Measurements from ENCODE around the gene OMP.

OMP gene

GRCh38 chr11:77118086-77118485 lies 15.4 kb downstream of the OMP start:
- Histone ChIP-seq H3K9me3 (ENCODE audit: control insufficient read depth in 2 of 2, low read length in 2 of 2) (no peaks in the 10 kb centered on the region), H3K36me3 (ENCODE audit: control insufficient read depth in 2 of 2, insufficient read depth in 2 of 2, low read length in 2 of 2) (peaks cover 2 to 13% of the 10 kb centered on the region in 2 donors)

GRCh38 chr11:77118971-77119370 lies 16.3 kb downstream of the OMP start:
- H3K4me3 ChIP-seq (ENCODE audit: low read length in 2 of 2): no peak overlapping the region
- no peak overlapping the region for H3K9ac ChIP-seq (ENCODE audit: low read length in 2 of 2)
- H3K27ac ChIP-seq (ENCODE audit: low read length): no peak overlapping the region
- no peaks in the 10 kb centered on the region for H3K27me3 ChIP-seq (ENCODE audit: control insufficient read depth in 1 of 2, insufficient read depth in 2 of 2, low read length in 2 of 2)
- no peaks in the 10 kb centered on the region for H3K9me3 ChIP-seq (ENCODE audit: control insufficient read depth in 2 of 2, low read length in 2 of 2)
- peaks cover 2 to 17% of the 10 kb centered on the region in 2 donors for H3K36me3 ChIP-seq (ENCODE audit: control insufficient read depth in 2 of 2, insufficient read depth in 2 of 2, low read length in 2 of 2)
- H3K4me1 ChIP-seq (ENCODE audit: control insufficient read depth, insufficient read depth, low read length): no peaks in the 10 kb centered on the region

More at GRCh38 chr11:77118086-77118485, 15.4 kb downstream of the OMP start:
- H3K9ac ChIP-seq (ENCODE audit: low read length in 2 of 2): no peak overlapping the region
- no peaks in the 10 kb centered on the region for H3K27me3 ChIP-seq (ENCODE audit: control insufficient read depth in 1 of 2, insufficient read depth in 2 of 2, low read length in 2 of 2)
- no peaks in the 10 kb centered on the region for H3K4me1 ChIP-seq (ENCODE audit: control insufficient read depth, insufficient read depth, low read length)
- H3K4me3 ChIP-seq (ENCODE audit: low read length in 2 of 2): no peak overlapping the region
- no peak overlapping the region for H3K27ac ChIP-seq (ENCODE audit: low read length)

GRCh38 chr11:77119531-77119936 lies 16.9 kb downstream of the OMP start:
- H3K4me1 ChIP-seq (ENCODE audit: control insufficient read depth, insufficient read depth, low read length): no peaks in the 10 kb centered on the region
- no peaks in the 10 kb centered on the region for H3K27me3 ChIP-seq (ENCODE audit: control insufficient read depth in 1 of 2, insufficient read depth in 2 of 2, low read length in 2 of 2)
- no peak overlapping the region for H3K4me3 ChIP-seq (ENCODE audit: low read length in 2 of 2)
- H3K9ac ChIP-seq (ENCODE audit: low read length in 2 of 2): no peak overlapping the region
- H3K36me3 ChIP-seq (ENCODE audit: control insufficient read depth in 2 of 2, insufficient read depth in 2 of 2, low read length in 2 of 2): peaks cover 2 to 20% of the 10 kb centered on the region in 2 donors
- no peak overlapping the region for H3K27ac ChIP-seq (ENCODE audit: low read length)
- H3K9me3 ChIP-seq (ENCODE audit: control insufficient read depth in 2 of 2, low read length in 2 of 2): no peaks in the 10 kb centered on the region

- no peak overlapping the region for H3K27ac ChIP-seq (ENCODE audit: low read length)
- no peak overlapping the region for H3K4me3 ChIP-seq (ENCODE audit: low read length in 2 of 2)
- no peaks in the 10 kb centered on the region for H3K27me3 ChIP-seq (ENCODE audit: control insufficient read depth in 1 of 2, insufficient read depth in 2 of 2, low read length in 2 of 2)
- H3K9me3 ChIP-seq (ENCODE audit: control insufficient read depth in 2 of 2, low read length in 2 of 2): no peaks in the 10 kb centered on the region
- peaks cover 2 to 20% of the 10 kb centered on the region in 2 donors for H3K36me3 ChIP-seq (ENCODE audit: control insufficient read depth in 2 of 2, insufficient read depth in 2 of 2, low read length in 2 of 2)
- H3K4me1 ChIP-seq (ENCODE audit: control insufficient read depth, insufficient read depth, low read length): no peaks in the 10 kb centered on the region
- H3K9ac ChIP-seq (ENCODE audit: low read length in 2 of 2): no peak overlapping the region
Observed at GRCh38 chr11:77120571-77120970, 17.9 kb downstream of the OMP start.

- Histone ChIP-seq H3K36me3 (ENCODE audit: control insufficient read depth in 2 of 2, insufficient read depth in 2 of 2, low read length in 2 of 2) (peaks cover 2 to 20% of the 10 kb centered on the region in 2 donors), H3K4me3 (ENCODE audit: low read length in 2 of 2) (no peak overlapping the region), H3K27me3 (ENCODE audit: control insufficient read depth in 1 of 2, insufficient read depth in 2 of 2, low read length in 2 of 2) (no peaks in the 10 kb centered on the region), H3K4me1 (ENCODE audit: control insufficient read depth, insufficient read depth, low read length) (no peaks in the 10 kb centered on the region), H3K9me3 (ENCODE audit: control insufficient read depth in 2 of 2, low read length in 2 of 2) (no peaks in the 10 kb centered on the region), H3K9ac (ENCODE audit: low read length in 2 of 2) (no peak overlapping the region), H3K27ac (ENCODE audit: low read length) (no peak overlapping the region)
Observed at GRCh38 chr11:77121096-77121640, 18.5 kb downstream of the OMP start.

- Histone ChIP-seq H3K27ac (ENCODE audit: low read length) (no peak overlapping the region), H3K9ac (ENCODE audit: low read length in 2 of 2) (no peak overlapping the region), H3K36me3 (ENCODE audit: control insufficient read depth in 2 of 2, insufficient read depth in 2 of 2, low read length in 2 of 2) (peaks cover 2 to 20% of the 10 kb centered on the region in 2 donors), H3K4me1 (ENCODE audit: control insufficient read depth, insufficient read depth, low read length) (peaks cover 6% of the 10 kb centered on the region), H3K4me3 (ENCODE audit: low read length in 2 of 2) (no peak overlapping the region), H3K27me3 (ENCODE audit: control insufficient read depth in 1 of 2, insufficient read depth in 2 of 2, low read length in 2 of 2) (peaks cover 0 to 3% of the 10 kb centered on the region in 2 donors), H3K9me3 (ENCODE audit: control insufficient read depth in 2 of 2, low read length in 2 of 2) (no peaks in the 10 kb centered on the region)
Observed at GRCh38 chr11:77121876-77122575, 19.4 kb downstream of the OMP start.

GRCh38 chr11:77122576-77123212 lies 20.1 kb downstream of the OMP start:
- no peak overlapping the region for H3K9ac ChIP-seq (ENCODE audit: low read length in 2 of 2)
- no peak overlapping the region for H3K27ac ChIP-seq (ENCODE audit: low read length)
- H3K4me1 ChIP-seq (ENCODE audit: control insufficient read depth, insufficient read depth, low read length): peaks cover 13% of the 10 kb centered on the region
- H3K27me3 ChIP-seq (ENCODE audit: control insufficient read depth in 1 of 2, insufficient read depth in 2 of 2, low read length in 2 of 2): peaks cover 0 to 7% of the 10 kb centered on the region in 2 donors
- H3K4me3 ChIP-seq (ENCODE audit: low read length in 2 of 2): no peak overlapping the region
- peaks cover 2 to 20% of the 10 kb centered on the region in 2 donors for H3K36me3 ChIP-seq (ENCODE audit: control insufficient read depth in 2 of 2, insufficient read depth in 2 of 2, low read length in 2 of 2)
- H3K9me3 ChIP-seq (ENCODE audit: control insufficient read depth in 2 of 2, low read length in 2 of 2): no peaks in the 10 kb centered on the region

- Histone ChIP-seq H3K9ac (ENCODE audit: low read length in 2 of 2) (no peak overlapping the region), H3K27ac (ENCODE audit: low read length) (no peak overlapping the region), H3K4me1 (ENCODE audit: control insufficient read depth, insufficient read depth, low read length) (peaks cover 18% of the 10 kb centered on the region), H3K36me3 (ENCODE audit: control insufficient read depth in 2 of 2, insufficient read depth in 2 of 2, low read length in 2 of 2) (peaks cover 2 to 20% of the 10 kb centered on the region in 2 donors), H3K9me3 (ENCODE audit: control insufficient read depth in 2 of 2, low read length in 2 of 2) (no peaks in the 10 kb centered on the region), H3K27me3 (ENCODE audit: control insufficient read depth in 1 of 2, insufficient read depth in 2 of 2, low read length in 2 of 2) (peaks cover 0 to 7% of the 10 kb centered on the region in 2 donors), H3K4me3 (ENCODE audit: low read length in 2 of 2) (no peak overlapping the region)
Observed at GRCh38 chr11:77123591-77123990, 21.0 kb downstream of the OMP start.

GRCh38 chr11:77124041-77124440 lies 21.4 kb downstream of the OMP start:
- H3K36me3 ChIP-seq (ENCODE audit: control insufficient read depth in 2 of 2, insufficient read depth in 2 of 2, low read length in 2 of 2): peaks cover 2 to 20% of the 10 kb centered on the region in 2 donors
- no peak overlapping the region for H3K9ac ChIP-seq (ENCODE audit: low read length in 2 of 2)

GRCh38 chr11:77124488-77124887 lies 21.8 kb downstream of the OMP start:
- Histone ChIP-seq H3K9ac (ENCODE audit: low read length in 2 of 2) (no peak overlapping the region), H3K9me3 (ENCODE audit: control insufficient read depth in 2 of 2, low read length in 2 of 2) (no peaks in the 10 kb centered on the region), H3K4me1 (ENCODE audit: control insufficient read depth, insufficient read depth, low read length) (peaks cover 18% of the 10 kb centered on the region), H3K27ac (ENCODE audit: low read length) (no peak overlapping the region), H3K27me3 (ENCODE audit: control insufficient read depth in 1 of 2, insufficient read depth in 2 of 2, low read length in 2 of 2) (peaks cover 0 to 7% of the 10 kb centered on the region in 2 donors), H3K4me3 (ENCODE audit: low read length in 2 of 2) (no peak overlapping the region), H3K36me3 (ENCODE audit: control insufficient read depth in 2 of 2, insufficient read depth in 2 of 2, low read length in 2 of 2) (peaks cover 2 to 20% of the 10 kb centered on the region in 2 donors)

More at GRCh38 chr11:77124041-77124440, 21.4 kb downstream of the OMP start:
- H3K9me3 ChIP-seq (ENCODE audit: control insufficient read depth in 2 of 2, low read length in 2 of 2): no peaks in the 10 kb centered on the region
- H3K27ac ChIP-seq (ENCODE audit: low read length): no peak overlapping the region
- H3K4me1 ChIP-seq (ENCODE audit: control insufficient read depth, insufficient read depth, low read length): peaks cover 18% of the 10 kb centered on the region
- no peak overlapping the region for H3K4me3 ChIP-seq (ENCODE audit: low read length in 2 of 2)
- peaks cover 0 to 7% of the 10 kb centered on the region in 2 donors for H3K27me3 ChIP-seq (ENCODE audit: control insufficient read depth in 1 of 2, insufficient read depth in 2 of 2, low read length in 2 of 2)

Data from stomach smooth muscle (tissue), 2 donors.